Stimulated activated CD4-positive, alpha-beta T cell treated with anti-CD3 and anti-CD28 coated beads, TNF-alpha, amount 100 ng/mL, for 24 hours (primary cell): Measurements from ENCODE around the gene ESRRB.
A peak's percentile ranks its signal among the peaks of the same experiment; 100 is the strongest.

ENCODE experiments used
- DNase-seq, 3 experiments: peaks; one replicate each; pipeline ENCODE4 v3.0.0-alpha.2; 2020; ENCODE audit warnings: low read depth in 3 of 3

Gene ESRRB

DNA sequence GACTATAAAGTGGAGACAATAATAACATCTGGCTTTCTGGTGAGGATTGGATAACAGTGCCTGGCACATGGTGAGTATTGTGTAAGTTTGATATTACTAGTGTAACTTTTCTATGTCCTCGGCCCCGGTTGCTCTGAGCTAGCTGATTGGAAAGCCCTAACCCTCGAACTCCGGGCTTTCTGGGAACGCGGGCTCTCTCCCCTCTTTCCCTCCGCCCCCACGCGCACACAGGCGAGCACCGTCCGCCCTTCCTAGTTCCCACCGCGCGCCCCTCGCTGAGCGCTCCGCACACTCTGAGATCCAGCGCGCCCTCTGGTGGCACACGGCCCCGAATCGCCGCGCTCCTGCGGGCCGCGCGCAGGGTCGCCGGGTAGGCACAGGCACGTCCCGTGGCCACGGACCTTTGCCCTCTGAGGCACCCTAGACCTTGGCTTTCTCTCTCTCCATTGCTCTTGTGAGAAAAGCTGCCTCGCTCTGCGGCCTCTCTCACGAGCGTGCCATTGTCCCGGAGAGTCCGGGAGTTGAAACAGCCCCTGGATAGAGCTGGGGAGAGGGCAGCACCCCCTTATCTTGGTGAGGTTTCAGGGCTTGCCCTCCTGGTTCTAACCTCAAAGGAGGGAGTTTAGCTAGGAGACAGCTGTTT lies 23.2 kb upstream of the ESRRB start:
- DNase-seq: peak; percentile 20 to 50 (median 25)

DNA sequence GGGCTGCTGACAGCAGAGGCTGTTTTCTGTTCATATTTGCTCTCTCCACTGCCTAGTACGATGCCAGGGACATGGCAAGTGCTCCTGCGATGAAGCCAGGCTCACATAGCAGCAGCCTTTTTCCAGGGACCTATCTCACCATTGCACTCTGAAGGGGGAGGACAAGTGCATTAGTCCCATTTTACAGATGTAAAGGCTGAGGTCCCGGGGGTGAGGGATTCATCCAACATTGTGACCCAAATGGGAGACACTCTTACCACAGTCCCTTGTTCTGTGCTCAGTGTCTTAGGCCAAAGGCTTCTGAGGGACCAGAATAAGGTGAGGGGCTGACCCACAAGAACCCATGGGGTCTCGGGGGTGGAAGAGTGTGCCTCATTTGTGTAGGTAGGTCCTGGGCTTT lies 21.6 kb upstream of the ESRRB start:
- no peak for DNase-seq

DNA sequence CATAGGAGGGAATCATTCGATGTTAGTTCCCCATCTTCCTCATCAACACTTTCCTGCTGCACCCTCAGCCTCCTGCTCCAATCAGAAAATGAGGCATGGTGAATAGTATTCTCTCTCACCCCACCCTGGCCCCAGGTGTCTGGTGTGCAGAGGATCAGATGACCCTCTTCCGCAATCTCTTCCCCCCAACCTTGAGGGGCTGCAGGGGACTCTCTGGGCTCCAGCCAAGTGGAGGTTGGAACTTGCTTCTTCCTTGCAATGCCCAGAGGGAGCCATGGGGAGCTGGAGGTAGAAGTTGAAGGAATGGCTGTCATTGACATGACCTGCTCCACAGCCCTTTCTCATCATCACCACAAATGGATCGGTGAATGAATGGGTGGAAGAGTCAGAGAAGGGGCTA lies 20.2 kb upstream of the ESRRB start:
- no peak for DNase-seq

- no peak for DNase-seq
Measured at GRCh38 chr14:76371066-76371465, 4.9 kb upstream of the ESRRB start.

- no peak for DNase-seq
Measured at GRCh38 chr14:76373456-76373855, 2.5 kb upstream of the ESRRB start.

- DNase-seq: no peak
Measured at GRCh38 chr14:76375484-76375883, 453 bp upstream of the ESRRB start.

DNA sequence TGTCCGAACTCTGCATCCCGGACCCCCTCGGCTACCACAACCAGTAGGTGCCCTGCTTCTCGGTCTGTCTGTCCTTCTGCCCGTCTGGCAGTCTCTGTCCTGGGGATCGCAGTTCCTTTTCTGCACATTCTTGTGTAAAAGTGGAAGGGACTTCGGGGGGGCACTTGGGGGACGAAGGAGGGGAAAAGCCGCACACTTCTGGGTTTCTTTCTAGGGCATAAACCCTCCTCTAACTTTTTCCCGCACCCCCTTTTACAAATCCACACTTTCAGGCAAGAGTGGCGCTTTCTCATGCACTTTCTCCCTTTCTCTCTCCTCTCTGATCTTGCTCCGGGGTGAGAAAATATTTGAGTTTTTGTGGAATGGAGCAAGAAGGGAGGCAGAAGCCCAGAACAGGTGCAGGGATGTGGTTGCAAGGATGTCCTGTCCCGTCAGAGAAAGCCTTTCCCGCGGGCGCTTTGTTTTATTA lies 506 bp downstream of the ESRRB start:
- no peak for DNase-seq

DNA sequence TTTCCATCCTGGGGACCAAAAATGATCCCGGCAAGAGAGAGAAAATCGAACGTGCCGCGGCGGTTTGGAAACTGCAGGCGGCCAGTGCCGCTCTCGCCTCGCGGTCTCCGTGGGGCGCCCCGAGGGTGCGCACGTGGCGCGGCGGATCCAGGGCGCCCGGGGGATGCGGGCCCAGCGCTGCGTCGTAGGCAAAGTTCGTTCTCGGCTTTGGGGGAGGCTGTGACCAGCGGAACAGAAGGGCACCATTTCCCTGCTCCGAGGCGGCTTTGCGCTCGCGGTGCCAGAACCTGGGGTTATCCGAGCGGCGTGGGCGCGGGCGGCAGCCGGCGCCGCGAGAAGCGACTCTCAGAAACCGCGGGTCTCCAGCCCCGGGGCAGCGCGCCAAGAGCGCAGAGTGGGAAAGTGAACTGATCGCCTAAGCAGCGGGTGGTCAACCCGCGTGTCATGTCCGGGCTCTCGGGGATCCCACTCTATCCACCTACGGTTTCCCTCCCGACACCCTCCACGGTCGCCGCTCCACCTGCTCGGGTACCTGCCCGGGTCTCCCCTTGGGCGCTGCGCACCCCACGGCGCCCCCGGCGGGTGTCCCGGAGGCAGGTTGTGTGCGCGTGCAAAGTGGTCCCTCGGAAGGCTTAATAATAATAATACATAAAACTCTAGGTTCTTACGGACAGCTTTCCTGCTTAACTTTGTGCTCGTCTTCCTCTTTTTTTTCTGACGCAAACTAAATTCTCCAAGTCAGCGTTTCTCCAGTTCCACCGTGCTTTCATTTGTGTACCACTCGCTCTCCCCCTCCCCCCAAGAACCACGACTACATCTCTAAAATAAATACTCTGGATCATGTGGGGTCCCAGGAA lies 1.2 kb downstream of the ESRRB start:
- no peak for DNase-seq

- no peak for DNase-seq
Measured at GRCh38 chr14:76377735-76378074, 1.8 kb downstream of the ESRRB start.

DNA sequence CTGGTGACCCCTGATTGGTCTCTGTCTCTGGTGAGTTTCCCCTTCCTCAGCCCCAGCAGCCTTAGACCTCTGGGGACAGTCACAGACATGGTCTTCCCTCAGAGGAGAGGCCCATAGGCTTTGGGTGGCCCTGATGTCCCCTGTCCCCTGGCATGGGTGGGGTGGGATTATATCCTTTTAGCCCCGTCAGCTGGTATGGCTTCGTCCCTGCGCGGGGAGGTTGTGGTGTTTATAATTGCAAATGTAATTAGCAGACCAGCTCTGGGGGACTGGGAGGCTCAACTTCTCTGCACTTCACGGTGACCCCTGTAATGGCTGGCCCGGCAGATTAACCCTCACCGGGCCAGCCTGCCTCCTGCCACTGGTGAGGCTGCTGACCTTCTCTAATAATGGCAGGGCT lies 5.1 kb downstream of the ESRRB start:
- no peak for DNase-seq

DNA sequence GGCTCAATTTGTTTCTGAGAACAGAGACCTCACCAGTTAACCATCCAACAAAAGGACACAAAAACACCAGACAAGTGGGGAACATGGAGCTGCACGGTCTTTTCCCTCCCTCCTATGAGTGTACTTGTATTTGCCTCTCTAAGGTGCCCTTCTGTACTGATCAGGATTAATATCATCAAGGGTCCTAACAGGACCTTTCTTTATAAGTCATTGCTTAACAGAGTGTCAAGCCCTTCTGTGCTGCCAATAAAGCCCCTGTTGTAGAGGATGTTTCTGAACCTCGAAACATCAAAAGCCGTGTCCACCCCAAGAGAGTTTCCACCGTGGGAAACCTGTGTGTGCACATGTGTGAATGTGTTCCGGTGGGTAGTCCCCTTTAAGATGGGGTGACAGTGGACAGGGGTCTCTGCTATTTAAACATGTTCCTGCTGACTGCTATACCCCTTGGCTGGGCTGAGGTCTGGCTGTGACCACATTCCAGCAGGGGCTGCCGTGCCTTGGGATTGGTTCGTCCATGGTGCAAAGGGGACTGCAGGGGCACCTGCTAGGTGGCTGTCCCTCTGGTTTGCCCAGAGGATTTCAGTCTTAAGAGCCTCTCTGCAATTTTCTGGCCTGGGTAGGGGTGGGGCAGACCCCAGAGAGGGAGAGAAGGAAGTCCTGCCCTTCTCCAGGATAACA lies 6.0 kb downstream of the ESRRB start:
- DNase-seq: no peak

GRCh38 chr14:76382495-76382832 lies 6.5 kb downstream of the ESRRB start:
- no peak for DNase-seq

GRCh38 chr14:76385435-76385834 lies 9.5 kb downstream of the ESRRB start:
- no peak for DNase-seq

- DNase-seq: peak; percentile 28 to 62 (median 47)
Measured at GRCh38 chr14:76386944-76387782, 11.2 kb downstream of the ESRRB start.

DNA sequence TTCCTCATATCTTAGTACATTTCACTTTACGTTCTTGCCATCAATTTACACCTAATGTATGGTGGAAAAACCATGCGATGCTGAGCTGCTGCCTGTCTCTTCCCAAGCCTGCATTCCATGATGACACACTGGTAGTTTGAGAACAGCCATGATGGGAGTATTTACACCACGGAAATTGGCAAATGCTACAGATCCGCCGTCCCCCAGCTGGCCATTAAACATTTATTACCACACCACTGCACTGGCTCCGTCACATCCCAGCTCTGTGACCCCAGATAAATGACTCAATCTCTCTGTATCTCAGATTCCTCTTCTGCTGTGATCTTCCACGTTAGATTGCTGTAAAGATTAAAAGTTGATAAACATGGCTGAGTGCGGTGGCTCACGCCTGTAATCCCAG lies 13.9 kb downstream of the ESRRB start:
- DNase-seq: no peak

DNA sequence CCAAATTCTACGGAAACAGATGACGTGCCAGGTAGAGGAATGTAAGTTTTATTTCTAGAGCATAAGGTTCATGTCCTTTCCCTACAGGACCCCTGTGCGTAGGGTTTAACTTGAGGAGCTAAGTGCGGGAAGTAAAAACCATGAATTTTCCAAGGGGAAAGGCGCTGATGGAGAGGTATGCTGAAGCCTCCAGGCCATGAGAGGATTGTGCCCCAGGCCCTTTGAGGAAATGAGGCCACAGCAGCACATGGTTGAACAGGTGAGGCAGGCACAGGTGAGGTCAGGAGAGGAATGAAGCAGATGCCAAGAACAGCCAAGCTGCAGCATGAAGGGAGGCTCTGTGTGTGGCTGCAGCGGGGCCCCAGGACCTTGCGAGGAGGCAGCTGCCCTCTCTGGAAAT lies 14.7 kb downstream of the ESRRB start:
- no peak for DNase-seq

DNA sequence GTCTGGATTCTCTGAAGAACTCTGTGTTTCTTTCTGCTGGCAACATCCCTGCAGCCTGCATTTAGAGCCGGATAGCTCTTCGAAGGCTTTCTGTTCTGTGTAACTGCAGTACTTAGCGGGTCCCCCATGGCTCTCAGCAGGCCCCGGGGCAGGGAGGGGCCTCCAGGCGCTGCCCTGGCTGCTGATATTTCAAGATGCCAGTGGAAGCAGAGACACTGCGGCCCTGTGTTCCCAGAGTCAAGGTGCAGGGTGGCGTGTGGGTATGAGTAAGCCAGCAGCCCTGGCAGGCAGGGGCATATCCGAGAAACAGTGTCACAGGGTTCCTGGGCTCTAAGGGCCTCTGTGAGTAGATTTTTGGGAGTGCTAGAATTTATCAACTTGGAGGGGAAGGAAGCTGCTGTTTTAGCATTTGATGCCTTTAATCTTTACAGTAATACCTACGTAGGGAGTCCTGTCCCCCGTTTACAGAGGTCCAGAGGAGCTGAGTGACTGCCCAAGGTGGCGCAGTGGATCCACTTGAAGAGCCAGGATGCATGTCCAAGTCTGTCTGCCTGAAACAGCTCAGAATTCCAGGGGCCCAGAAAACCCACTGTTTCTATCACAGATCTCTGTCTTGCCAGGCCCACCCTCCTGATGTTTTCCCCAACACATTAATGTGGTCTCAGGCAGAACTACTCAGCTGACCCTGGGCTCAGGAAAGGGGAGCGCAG lies 16.2 kb downstream of the ESRRB start:
- no peak for DNase-seq

- no peak for DNase-seq
Measured at GRCh38 chr14:76394569-76394968, 18.6 kb downstream of the ESRRB start.

GRCh38 chr14:76395161-76395560 lies 19.2 kb downstream of the ESRRB start:
- DNase-seq: no peak

DNA sequence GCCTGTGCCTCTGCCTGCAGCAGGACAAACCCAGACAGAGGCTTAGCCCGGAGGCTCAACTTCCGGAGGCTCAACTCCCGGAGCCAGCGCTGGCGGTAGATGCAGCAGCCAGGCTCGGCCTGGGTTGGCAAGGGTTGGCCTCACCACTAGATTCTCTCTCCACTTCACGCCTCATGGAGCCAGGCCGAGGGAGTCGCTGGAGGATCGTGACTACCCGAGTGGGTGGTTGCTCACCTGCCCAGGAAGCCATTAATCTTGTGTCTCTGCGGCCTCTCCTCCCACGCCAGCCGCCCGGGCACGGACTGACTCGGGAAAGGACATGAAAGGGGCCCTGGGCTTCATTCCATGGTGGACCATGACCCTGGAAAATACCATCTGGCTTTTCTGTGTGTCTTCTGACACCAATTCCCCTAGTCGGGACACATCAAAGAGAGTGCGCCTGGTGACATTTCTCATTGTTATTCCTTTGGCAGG lies 20.8 kb downstream of the ESRRB start:
- DNase-seq: no peak

DNA sequence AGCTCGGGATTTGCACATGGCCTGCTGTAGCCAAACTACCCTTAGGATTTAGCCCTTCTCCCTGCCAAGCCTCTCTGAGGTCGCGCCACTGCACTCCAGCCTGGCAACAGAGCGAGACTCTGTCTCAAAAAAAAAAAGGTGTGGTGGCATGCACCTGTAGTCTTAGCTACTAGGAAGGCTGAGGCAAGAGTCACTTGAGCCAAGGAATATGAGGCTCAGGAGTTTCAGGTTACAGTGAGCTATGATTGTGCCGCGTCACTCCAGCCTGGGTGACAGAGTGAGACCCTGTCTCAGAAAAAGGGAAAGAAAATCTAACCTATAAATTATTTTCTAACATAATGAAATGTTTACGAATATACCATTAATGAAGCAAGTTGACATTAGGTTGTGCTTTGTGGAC lies 29.7 kb downstream of the ESRRB start:
- no peak for DNase-seq
